H1 (cell line): ENCODE results near the gene PDCD7. TPM values are rescaled to one million over a fixed set of nuclear protein-coding genes. Genes with fewer than 3 reads are reported as not detected.

Experiments used
- BRCA1 ChIP-seq: IDR thresholded peaks from 2 replicates; pipeline ENCODE4 v1.6.1; 2012; ENCODE audit warnings: low read depth, low read length, improper control_type of control experiment
- CTBP2 ChIP-seq: IDR thresholded peaks from 2 replicates; pipeline ENCODE4 v1.7.0; 2011; ENCODE audit warnings: borderline replicate concordance, mild to moderate bottlenecking, moderate library complexity, mixed read lengths, low read length; ENCODE audit not compliant: insufficient read depth, insufficient read length
- CTCF ChIP-seq, 3 experiments: IDR thresholded peaks; 1 replicate in 2 of 3; 2 replicates in 1 of 3; pipeline versions ENCODE4 v1.5.1 to v1.6.1; 2011; ENCODE audit warnings: low read length in 3 of 3, mild to moderate bottlenecking in 3 of 3, inconsistent platforms in 2 of 3, low read depth in 1 of 3, moderate library complexity in 1 of 3; ENCODE audit not compliant: insufficient read depth in 1 of 3; ENCODE audit errors: control extremely low read depth in 1 of 3
- KDM1A ChIP-seq: fragments of 200-600, 300-600 bp; sonication (generic); IDR thresholded peaks from 2 replicates; pipeline ENCODE4 v1.7.1; 2016; ENCODE audit warnings: mild to moderate bottlenecking, low read length, borderline replicate concordance
- NRF1 ChIP-seq: IDR thresholded peaks from 2 replicates; pipeline ENCODE4 v1.6.1; 2011; ENCODE audit warnings: mild to moderate bottlenecking, low read depth, low read length, improper control_type of control experiment
- polyA plus RNA-seq, 7 experiments: library from polyadenylated mRNA; depleted of rRNA in 3 of 7; stranded (reverse) in 5 of 7; unstranded in 2 of 7; fragments of >200 nt in 5 of 7; fragments of 200-250 nt in 2 of 7; gene quantifications; 1 replicate in 5 of 7; 2 replicates in 1 of 7; 4 replicates in 1 of 7; pipeline versions ENCODE4 v1.2.1 to v1.2.3, GENCODE V29; 2011 to 2013; ENCODE audit warnings: missing spikeins in 2 of 7, mixed read lengths in 2 of 7
- total RNA-seq: library from RNA; stranded (reverse); fragmentation: NEBNext Ultra II Directional; extraction: Animal tissue kit (Norgen Biotek cat#: 25700); gene quantifications from 2 replicates; pipeline ENCODE4 v1.2.1, GENCODE V29; 2021

The PDCD7 gene
- total and polyA plus RNA-seq, 2 of the 8 experiments (the other 6 are each of a cell fraction or from before 2014, with no cell fraction given): 11.5 to 25.6 TPM

GRCh38 chr15:65077291-65077980 is 56.2 kb downstream of the PDCD7 start (continued):
- TF ChIP-seq CTCF (IDR thresholded peaks at IDR 0.05; ENCODE audit: control extremely low read depth in 1 of 3, insufficient read depth in 1 of 3, low read depth in 1 of 3, low read length in 3 of 3) (peak; percentile 11 to 37 (median 13); a peak in 2 of 4 replicates), KDM1A (0 out of 2 replicates have a peak, but pooled peaks have one; percentile 21), BRCA1 (no peak), NRF1 (no peak), CTBP2 (no peak)
